GM12878 (cell line): ENCODE data around the gene ZNF101. TPM values are rescaled to one million over a fixed set of nuclear protein-coding genes. Genes with fewer than 3 reads are reported as not detected.
A peak's percentile ranks its signal among the peaks of the same experiment; 100 is the strongest.

Experiments
- ATAC-seq: fragments of 200-7000 bp; cut with Tn5 transposase; 3 replicates; pipeline ENCODE4 v1.9.1; 2020; ENCODE audit warnings: mild to moderate bottlenecking, moderate library complexity
- BruUV-seq: library from RNA; stranded (reverse); fragments of 400-500 nt; replicated peaks from 2 replicates; lab custom pipeline; 2021; lab: Mats Ljungman, UMichigan
- CTCF ChIA-PET: fragments of 300-600 bp; sonication (Branson Sonifier 250); formaldehyde crosslinking; extraction: SDS; loops from one replicate; lab custom pipeline; 2021; ENCODE audit warnings: inconsistent platforms; lab: Yijun Ruan, JAX
- POLR2A ChIA-PET: fragments of 350-600 bp; formaldehyde crosslinking; extraction: SDS; loops from one replicate; lab custom pipeline; 2021; ENCODE audit warnings: inconsistent platforms; lab: Charles Lee
- RAD21 ChIA-PET: fragments of 300-600 bp; sonication (Branson Sonifier 250); formaldehyde crosslinking; loops from one replicate; lab custom pipeline; 2023; ENCODE audit warnings: antibody characterized with exemption; ENCODE audit not compliant: unreplicated experiment; lab: Charles Lee
- SMC1A ChIA-PET: fragments of 300-600 bp; sonication (Branson Sonifier 250); formaldehyde crosslinking; loops from one replicate; lab custom pipeline; 2023; ENCODE audit not compliant: unreplicated experiment, uncharacterized antibody; lab: Charles Lee
- DNase-seq: peaks from one replicate; pipeline ENCODE4 v3.0.0-alpha.2; 2011; ENCODE audit warnings: low read depth, low spot score
- FAIRE-seq: peaks from 3 replicates; lab custom pipeline; 2011; peaks lifted over from hg19 to GRCh38; lab: Jason Lieb, UNC
- H2AFZ ChIP-seq: 2 replicates; pipeline ENCODE4 v1.6.0; 2011; ENCODE audit warnings: low read depth, low read length, control low read depth; ENCODE audit not compliant: control insufficient read depth
- H3K27ac ChIP-seq: 2 replicates; pipeline ENCODE4 v1.5.1; 2011; ENCODE audit warnings: control low read depth; ENCODE audit not compliant: control insufficient read depth, insufficient read depth
- H3K27me3 ChIP-seq, 2 experiments: replicated peaks in 1 of 2; 2 replicates each; pipeline versions ENCODE4 v1.6.0 to v1.6.1; 2011; ENCODE audit warnings: low read length in 1 of 2; ENCODE audit not compliant: control insufficient read depth in 2 of 2, insufficient read depth in 2 of 2
- H3K36me3 ChIP-seq, 2 experiments: 2 replicates each; pipeline ENCODE4 v1.5.1; 2011; ENCODE audit warnings: low read length in 1 of 2; ENCODE audit not compliant: control insufficient read depth in 2 of 2, insufficient read depth in 2 of 2
- H3K4me1 ChIP-seq: 2 replicates; pipeline ENCODE4 v1.6.1; 2011; ENCODE audit warnings: mild to moderate bottlenecking, low read length, moderate library complexity, mixed read lengths; ENCODE audit not compliant: control insufficient read depth, insufficient read depth
- H3K4me2 ChIP-seq: 2 replicates; pipeline ENCODE4 v1.6.0; 2011; ENCODE audit warnings: control low read depth; ENCODE audit not compliant: control insufficient read depth, insufficient read depth
- H3K4me3 ChIP-seq: fragments of 200-600 bp; sonication (generic); 2 replicates; pipeline ENCODE4 v1.5.1; 2016
- H3K79me2 ChIP-seq: 2 replicates; pipeline ENCODE4 v1.6.0; 2011; ENCODE audit warnings: low read length; ENCODE audit not compliant: control insufficient read depth, insufficient read depth
- H3K9ac ChIP-seq: 2 replicates; pipeline ENCODE4 v1.8.0; 2011; ENCODE audit warnings: low read length, control low read depth, mixed read lengths; ENCODE audit not compliant: control insufficient read depth, insufficient read depth
- H3K9me3 ChIP-seq: replicated peaks from 3 replicates; pipeline ENCODE4 v1.5.1; 2011; ENCODE audit warnings: mild to moderate bottlenecking, low read length; ENCODE audit not compliant: control insufficient read depth, insufficient read depth
- H4K20me1 ChIP-seq: 2 replicates; pipeline ENCODE4 v1.6.0; 2011; ENCODE audit not compliant: control insufficient read depth, insufficient read depth
- ATF7 ChIP-seq: fragments of 450-650 bp; IDR thresholded peaks from 2 replicates; pipeline ENCODE4 v1.6.1; 2016; ENCODE audit warnings: low read depth, mild to moderate bottlenecking
- BHLHE40 ChIP-seq, 2 experiments: fragments of 450-650 bp in 1 of 2; IDR thresholded peaks; 2 replicates each; pipeline ENCODE4 v1.6.1; 2011 to 2017; ENCODE audit warnings: low read depth in 2 of 2, borderline replicate concordance in 1 of 2, improper control_type of control experiment in 1 of 2, low read length in 1 of 2, mild to moderate bottlenecking in 1 of 2
- CBX5 ChIP-seq: sonication (generic); IDR thresholded peaks from 2 replicates; pipeline ENCODE4 v1.6.1; 2016; ENCODE audit warnings: low read depth, moderate library complexity, mild to moderate bottlenecking, inconsistent platforms
- EED ChIP-seq: sonication (generic); IDR thresholded peaks from 2 replicates; pipeline ENCODE4 v1.6.1; 2016; ENCODE audit warnings: antibody characterized with exemption, low read depth
- ESRRA ChIP-seq: IDR thresholded peaks from 2 replicates; pipeline ENCODE4 v1.6.1; 2012; ENCODE audit warnings: mild to moderate bottlenecking, low read length, improper control_type of control experiment
- FOXM1 ChIP-seq: IDR thresholded peaks from 2 replicates; pipeline ENCODE4 v1.6.1; 2012; ENCODE audit warnings: low read depth, mild to moderate bottlenecking, inconsistent platforms, low read length, moderate library complexity
- GABPA ChIP-seq: IDR thresholded peaks from 2 replicates; pipeline ENCODE4 v1.6.1; 2014; ENCODE audit warnings: antibody characterized with exemption, low read depth, mild to moderate bottlenecking, inconsistent platforms
- GATAD2B ChIP-seq: fragments of 450-650 bp; conservative IDR thresholded peaks from 2 replicates; pipeline ENCODE4 v1.6.1; 2017; ENCODE audit warnings: low read depth, mild to moderate bottlenecking, moderate library complexity
- LARP7 ChIP-seq: fragments of 450-650 bp; IDR thresholded peaks from 2 replicates; pipeline ENCODE4 v1.6.1; 2017; ENCODE audit warnings: mild to moderate bottlenecking
- NFXL1 ChIP-seq: fragments of 450-650 bp; IDR thresholded peaks from 2 replicates; pipeline ENCODE4 v1.6.1; 2017; ENCODE audit warnings: antibody characterized with exemption, mild to moderate bottlenecking, borderline replicate concordance
- NFYA ChIP-seq: IDR thresholded peaks from 2 replicates; pipeline ENCODE4 v1.6.1; 2011; ENCODE audit warnings: low read depth, mild to moderate bottlenecking, low read length, improper control_type of control experiment, borderline replicate concordance
- RAD51 ChIP-seq: fragments of 450-650 bp; IDR thresholded peaks from 2 replicates; pipeline ENCODE4 v1.6.1; 2016; ENCODE audit warnings: moderate library complexity, mild to moderate bottlenecking, inconsistent platforms
- SPI1 ChIP-seq: IDR thresholded peaks from 2 replicates; pipeline ENCODE4 v1.6.1; 2011; ENCODE audit warnings: low read depth, mild to moderate bottlenecking, low read length, moderate library complexity, borderline replicate concordance; ENCODE audit not compliant: insufficient read depth
- SUPT20H ChIP-seq: IDR thresholded peaks from 2 replicates; pipeline ENCODE4 v1.6.1; 2011; ENCODE audit warnings: low read depth, mild to moderate bottlenecking, low read length, moderate library complexity, borderline replicate concordance; ENCODE audit not compliant: control insufficient read depth
- TBL1XR1 ChIP-seq: IDR thresholded peaks from 2 replicates; pipeline ENCODE4 v1.6.1; 2012; ENCODE audit warnings: low read depth, low read length, improper control_type of control experiment
- TCF3 ChIP-seq: IDR thresholded peaks from 2 replicates; pipeline ENCODE4 v1.6.1; 2012; ENCODE audit warnings: low read depth, mild to moderate bottlenecking, low read length, borderline replicate concordance; ENCODE audit not compliant: insufficient read depth
- ZNF24 ChIP-seq: fragments of 450-650 bp; IDR thresholded peaks from 2 replicates; pipeline ENCODE4 v1.6.1; 2017; ENCODE audit warnings: antibody characterized with exemption, mild to moderate bottlenecking
- ZZZ3 ChIP-seq: IDR thresholded peaks from 2 replicates; pipeline ENCODE4 v1.6.1; 2011; ENCODE audit warnings: low read depth; ENCODE audit not compliant: control insufficient read depth, insufficient read length
- WGBS: methylation state at CpG from one replicate; pipeline ENCODE4 v1.1.6; 2016; ENCODE audit warnings: low lambda C conversion rate; ENCODE audit not compliant: insufficient replicate concordance, insufficient coverage; ENCODE audit errors: missing lambda C conversion rate; 5-methylcytosine and 5-hydroxymethylcytosine counted together
- in situ Hi-C: fragments of 300-500 bp; cut with MboI; formaldehyde crosslinking; loops from 9 replicates; pipeline ENCODE4 v1.14.3; 2018; ENCODE audit warnings: mixed read lengths
- intact Hi-C: fragments of 100-400 bp; cut with micrococcal nuclease; formaldehyde crosslinking; loops from one replicate; pipeline ENCODE4 v1.14.2; 2022; ENCODE audit not compliant: unreplicated experiment
- polyA plus RNA-seq, 11 experiments: library from polyadenylated mRNA; depleted of rRNA in 4 of 11; unstranded in 6 of 11; stranded (reverse) in 5 of 11; fragments of >200 nt; fragmentation: Nextera tagmentation in 4 of 11; fragmentation: Illumina TruSeq in 1 of 11; extraction: Ambion mirVana in 4 of 11; extraction: Trizol in 1 of 11; gene quantifications; 1 replicate in 1 of 11; 2 replicates in 10 of 11; pipeline versions ENCODE4 v1.2.1 to v1.2.3, GENCODE V29; 2011 to 2016; ENCODE audit warnings: inconsistent platforms in 2 of 11, missing spikeins in 2 of 11, low read depth in 1 of 11
- total RNA-seq, 4 experiments: library from RNA; depleted of rRNA in 3 of 4; stranded (reverse); fragments of >200 nt in 3 of 4; fragmentation: Illumina TruSeq in 1 of 4; extraction: Trizol in 1 of 4; gene quantifications; 2 replicates each; pipeline versions ENCODE4 v1.2.1 to v1.2.3, GENCODE V29; 2013 to 2021
- TF ChIP-seq, protein P1 (sequence below): IDR thresholded peaks from 2 replicates; pipeline ENCODE4 v1.6.1; 2012; ENCODE audit warnings: low read length, inconsistent platforms
- TF ChIP-seq, protein P2 (sequence below): fragments of 450-650 bp; IDR thresholded peaks from 2 replicates; pipeline ENCODE4 v1.6.1; 2018; ENCODE audit warnings: mild to moderate bottlenecking, low read depth, moderate library complexity; ENCODE audit not compliant: partially characterized antibody

The ZNF101 gene
- total and polyA plus RNA-seq, 10 of the 15 experiments (the other 5 are each of a cell fraction or from before 2014, with no cell fraction given), result 15.2 to 40.5 (median 19.8) TPM

DNA sequence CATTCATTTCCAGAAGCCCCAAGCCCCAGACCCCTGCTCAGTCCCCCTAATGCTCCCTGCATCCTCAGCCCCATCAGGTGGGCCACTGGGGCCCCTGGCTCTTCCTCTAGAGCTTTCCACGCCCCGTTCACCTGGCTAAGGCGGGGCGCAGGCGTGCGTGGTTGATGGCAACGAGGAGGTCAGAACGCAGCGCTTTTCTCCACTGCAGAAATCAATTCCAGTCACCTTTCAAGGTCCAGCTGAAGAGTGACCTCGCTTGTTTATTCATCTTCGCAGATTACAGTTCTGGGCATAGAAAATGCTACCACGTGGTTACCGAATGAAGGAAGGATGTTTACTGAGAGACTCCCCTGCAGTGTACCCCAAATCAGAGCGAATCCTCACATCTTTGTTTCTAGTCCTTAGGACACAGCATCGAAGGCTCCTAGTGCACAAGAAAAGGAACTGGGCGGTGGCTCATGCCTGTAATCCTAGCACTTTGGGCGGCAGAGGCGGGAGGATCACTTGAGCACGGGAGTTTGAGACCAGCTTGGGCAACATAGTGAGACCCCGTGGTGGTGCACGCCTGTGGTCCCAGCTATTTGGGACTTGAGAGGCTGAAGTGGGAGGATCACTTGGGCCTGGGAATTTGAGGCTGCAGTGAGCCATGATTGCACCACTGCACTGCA is 49.3 kb upstream of the ZNF101 start:
- H3K27me3 ChIP-seq, result no peaks in the 10 kb centered on the region
- H3K79me2 ChIP-seq, result peaks cover 6% of the 10 kb centered on the region
- 77% methylated on average over 21 of the region's 21 CpGs for WGBS
- ChIA-PET SMC1A (no interaction called here), RAD21 (no interaction called here), CTCF (interaction anchor here (0.7 kb wide), 1 partner anchor 16 kb away, joined by 3 read pairs; no protein-coding TSS in a partner anchor), POLR2A (interaction anchor here (0.6 to 3.8 kb wide), 5 partner anchors 15 to 190 kb away, joined by 3 to 21 read pairs (median 5); no protein-coding TSS in a partner anchor)
- no peak for FAIRE-seq
- H3K9me3 ChIP-seq, result no peaks in the 10 kb centered on the region
- H3K27ac ChIP-seq, result no peak overlapping the region
- H4K20me1 ChIP-seq, result no peaks in the 10 kb centered on the region
- peak overlapping the region; percentile 48 for H3K4me3 ChIP-seq
- no peak overlapping the region for H2AFZ ChIP-seq
- BruUV-seq, result no TSS peak
- no peak for DNase-seq
- no peaks in the 10 kb centered on the region; a peak in 2 of 4 replicates for H3K36me3 ChIP-seq
- ATAC-seq, result no peak
- intact Hi-C loops (no loop called here), in situ Hi-C loops (no loop called here)
- H3K9ac ChIP-seq, result peak overlapping the region; percentile 48; the same call in 1 of the 2 replicates
- peak overlapping the region; percentile 82 for H3K4me2 ChIP-seq
- H3K4me1 ChIP-seq, result no peaks in the 10 kb centered on the region
- TF ChIP-seq BHLHE40 (IDR thresholded peaks at IDR 0.05; ENCODE audit: borderline replicate concordance in 1 of 2, low read depth in 2 of 2, low read length in 1 of 2) (no peak), ESRRA (no peak), CBX5 (no peak), GABPA (no peak), TCF3 (no peak), SPI1 (no peak), ZZZ3 (no peak), EED (no peak), FOXM1 (no peak), GATAD2B (no peak), LARP7 (no peak), ATF7 (no peak), NFXL1 (no peak), RAD51 (no peak), NFYA (no peak), TBL1XR1 (no peak), ZNF24 (no peak), SUPT20H (no peak)
- TF ChIP-seq, protein P1, sequence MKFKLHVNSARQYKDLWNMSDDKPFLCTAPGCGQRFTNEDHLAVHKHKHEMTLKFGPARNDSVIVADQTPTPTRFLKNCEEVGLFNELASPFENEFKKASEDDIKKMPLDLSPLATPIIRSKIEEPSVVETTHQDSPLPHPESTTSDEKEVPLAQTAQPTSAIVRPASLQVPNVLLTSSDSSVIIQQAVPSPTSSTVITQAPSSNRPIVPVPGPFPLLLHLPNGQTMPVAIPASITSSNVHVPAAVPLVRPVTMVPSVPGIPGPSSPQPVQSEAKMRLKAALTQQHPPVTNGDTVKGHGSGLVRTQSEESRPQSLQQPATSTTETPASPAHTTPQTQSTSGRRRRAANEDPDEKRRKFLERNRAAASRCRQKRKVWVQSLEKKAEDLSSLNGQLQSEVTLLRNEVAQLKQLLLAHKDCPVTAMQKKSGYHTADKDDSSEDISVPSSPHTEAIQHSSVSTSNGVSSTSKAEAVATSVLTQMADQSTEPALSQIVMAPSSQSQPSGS, result no peak
- TF ChIP-seq, protein P2, sequence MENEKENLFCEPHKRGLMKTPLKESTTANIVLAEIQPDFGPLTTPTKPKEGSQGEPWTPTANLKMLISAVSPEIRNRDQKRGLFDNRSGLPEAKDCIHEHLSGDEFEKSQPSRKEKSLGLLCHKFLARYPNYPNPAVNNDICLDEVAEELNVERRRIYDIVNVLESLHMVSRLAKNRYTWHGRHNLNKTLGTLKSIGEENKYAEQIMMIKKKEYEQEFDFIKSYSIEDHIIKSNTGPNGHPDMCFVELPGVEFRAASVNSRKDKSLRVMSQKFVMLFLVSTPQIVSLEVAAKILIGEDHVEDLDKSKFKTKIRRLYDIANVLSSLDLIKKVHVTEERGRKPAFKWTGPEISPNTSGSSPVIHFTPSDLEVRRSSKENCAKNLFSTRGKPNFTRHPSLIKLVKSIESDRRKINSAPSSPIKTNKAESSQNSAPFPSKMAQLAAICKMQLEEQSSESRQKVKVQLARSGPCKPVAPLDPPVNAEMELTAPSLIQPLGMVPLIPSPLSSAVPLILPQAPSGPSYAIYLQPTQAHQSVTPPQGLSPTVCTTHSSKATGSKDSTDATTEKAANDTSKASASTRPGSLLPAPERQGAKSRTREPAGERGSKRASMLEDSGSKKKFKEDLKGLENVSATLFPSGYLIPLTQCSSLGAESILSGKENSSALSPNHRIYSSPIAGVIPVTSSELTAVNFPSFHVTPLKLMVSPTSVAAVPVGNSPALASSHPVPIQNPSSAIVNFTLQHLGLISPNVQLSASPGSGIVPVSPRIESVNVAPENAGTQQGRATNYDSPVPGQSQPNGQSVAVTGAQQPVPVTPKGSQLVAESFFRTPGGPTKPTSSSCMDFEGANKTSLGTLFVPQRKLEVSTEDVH, result no peak
